Gastroesophageal sphincter (tissue), 3 donors: ENCODE measurements around the gene IL4I1.

Source experiments
- POLR2A ChIP-seq, 2 donors: fragments of 450-650 bp; IDR thresholded peaks; one replicate each; pipeline ENCODE4 v1.6.1; 2017; ENCODE audit warnings: antibody characterized with exemption in 2 of 2, mild to moderate bottlenecking in 2 of 2, moderate library complexity in 1 of 2
- POLR2AphosphoS5 ChIP-seq: sonication (generic); formaldehyde crosslinking; IDR thresholded peaks from one replicate; pipeline ENCODE4 v1.6.1; 2017; ENCODE audit warnings: antibody characterized with exemption
- TF ChIP-seq, protein P1 (sequence below), 4 experiments: fragments of 200-600 bp in 2 of 4; fragments of 450-650 bp in 2 of 4; sonication (generic) in 1 of 4; IDR thresholded peaks; one replicate each; pipeline ENCODE4 v1.5.1; 2017 to 2019; ENCODE audit warnings: antibody characterized with exemption in 4 of 4, mild to moderate bottlenecking in 2 of 4, moderate library complexity in 2 of 4

DNA sequence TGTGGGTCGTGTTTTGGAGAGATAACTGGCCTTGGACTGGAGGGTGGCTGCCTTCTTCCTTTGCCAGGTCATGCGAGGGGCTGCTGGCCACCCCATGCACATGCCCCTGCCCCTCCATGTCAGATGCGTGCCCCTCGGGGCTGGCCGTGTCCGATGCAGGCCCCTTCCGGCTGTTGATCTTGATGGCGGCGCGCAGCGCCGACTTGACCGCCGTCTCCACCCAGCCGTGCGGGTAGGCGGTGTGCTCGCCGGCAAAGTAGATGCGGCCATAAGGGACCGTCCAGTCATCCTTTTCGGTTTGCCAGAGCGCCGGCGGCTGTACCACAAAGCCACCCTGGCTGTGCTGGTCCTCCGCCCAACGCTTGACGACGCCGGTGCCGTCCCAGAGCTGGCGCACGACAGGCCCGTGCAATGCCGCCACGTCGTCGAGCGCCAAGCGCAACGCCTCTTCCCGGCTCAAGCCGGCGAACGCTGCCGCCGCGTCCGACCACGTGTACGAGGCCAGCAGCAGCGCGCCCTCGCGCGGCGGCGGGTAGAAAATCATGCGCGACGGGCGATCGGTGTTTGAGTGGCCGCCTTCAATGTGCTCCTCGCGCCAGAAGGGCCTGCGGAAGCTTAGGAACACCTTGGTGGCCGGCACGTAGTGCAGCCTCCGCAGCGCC, 6.9 kb downstream of the IL4I1 start:
- TF ChIP-seq, protein P1, sequence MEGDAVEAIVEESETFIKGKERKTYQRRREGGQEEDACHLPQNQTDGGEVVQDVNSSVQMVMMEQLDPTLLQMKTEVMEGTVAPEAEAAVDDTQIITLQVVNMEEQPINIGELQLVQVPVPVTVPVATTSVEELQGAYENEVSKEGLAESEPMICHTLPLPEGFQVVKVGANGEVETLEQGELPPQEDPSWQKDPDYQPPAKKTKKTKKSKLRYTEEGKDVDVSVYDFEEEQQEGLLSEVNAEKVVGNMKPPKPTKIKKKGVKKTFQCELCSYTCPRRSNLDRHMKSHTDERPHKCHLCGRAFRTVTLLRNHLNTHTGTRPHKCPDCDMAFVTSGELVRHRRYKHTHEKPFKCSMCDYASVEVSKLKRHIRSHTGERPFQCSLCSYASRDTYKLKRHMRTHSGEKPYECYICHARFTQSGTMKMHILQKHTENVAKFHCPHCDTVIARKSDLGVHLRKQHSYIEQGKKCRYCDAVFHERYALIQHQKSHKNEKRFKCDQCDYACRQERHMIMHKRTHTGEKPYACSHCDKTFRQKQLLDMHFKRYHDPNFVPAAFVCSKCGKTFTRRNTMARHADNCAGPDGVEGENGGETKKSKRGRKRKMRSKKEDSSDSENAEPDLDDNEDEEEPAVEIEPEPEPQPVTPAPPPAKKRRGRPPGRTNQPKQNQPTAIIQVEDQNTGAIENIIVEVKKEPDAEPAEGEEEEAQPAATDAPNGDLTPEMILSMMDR (IDR thresholded peaks at IDR 0.05) = peak in 3 of 4 experiments; percentile 72 to 81 (median 79)
- TF ChIP-seq POLR2AphosphoS5 (peak; percentile 55), POLR2A (IDR thresholded peaks at IDR 0.05) (no peak)
